K562 (cell line): Measurements from ENCODE around the gene UGT2B7.

Experiments
- ARHGAP35 ChIP-seq: fragments of 450-650 bp; IDR thresholded peaks from 2 replicates; pipeline ENCODE4 v1.6.1; 2018; ENCODE audit not compliant: partially characterized antibody
- ARID2 ChIP-seq: fragments of 450-650 bp; IDR thresholded peaks from 2 replicates; pipeline ENCODE4 v1.6.1; 2017; ENCODE audit warnings: antibody characterized with exemption, mild to moderate bottlenecking
- CEBPB ChIP-seq: fragments of 450-650 bp; IDR thresholded peaks from 2 replicates; pipeline ENCODE4 v1.6.1; 2016; ENCODE audit warnings: missing genetic modification characterization, missing compliant biosample characterization
- EP300 ChIP-seq: IDR thresholded peaks from 2 replicates; pipeline ENCODE4 v1.6.1; 2012; ENCODE audit warnings: low read length, improper control_type of control experiment
- LARP7 ChIP-seq: fragments of 450-650 bp; IDR thresholded peaks from 2 replicates; pipeline ENCODE4 v1.6.1; 2016
- SMAD1 ChIP-seq: fragments of 150-350 bp; IDR thresholded peaks from 2 replicates; pipeline ENCODE4 v1.6.1; 2014; ENCODE audit warnings: low read length, low read depth; ENCODE audit not compliant: partially characterized antibody
- ZBTB8A ChIP-seq: fragments of 450-650 bp; IDR thresholded peaks from 2 replicates; pipeline ENCODE4 v1.6.1; 2018; ENCODE audit warnings: mild to moderate bottlenecking, moderate library complexity; ENCODE audit not compliant: partially characterized antibody
- TF ChIP-seq, protein P1 (sequence below): fragments of 450-650 bp; IDR thresholded peaks from 2 replicates; pipeline ENCODE4 v1.6.1; 2018; ENCODE audit not compliant: partially characterized antibody

DNA sequence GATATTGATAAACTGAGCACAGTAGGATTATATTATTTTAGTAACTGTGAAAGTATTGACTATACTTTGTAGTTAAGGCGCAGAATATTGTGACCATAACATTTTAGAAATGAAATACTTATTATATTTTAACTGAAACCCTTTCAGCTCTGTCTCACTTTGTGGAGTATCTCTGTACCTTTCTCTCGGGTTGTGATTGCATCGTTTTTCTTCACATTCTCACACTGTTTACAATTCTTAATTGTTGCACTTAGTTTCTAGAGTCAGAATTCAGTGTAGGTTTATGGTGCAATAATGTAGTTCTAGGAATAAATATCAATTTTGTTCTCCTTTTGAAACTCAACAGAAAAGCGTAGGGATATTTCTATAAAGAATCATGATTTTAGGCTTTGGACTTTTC is 57.7 kb downstream of the UGT2B7 start:
- TF ChIP-seq ZBTB8A (no peak), ARHGAP35 (no peak), ARID2 (no peak), EP300 (no peak), LARP7 (no peak), CEBPB (tag) (no peak), SMAD1 (no peak)
- TF ChIP-seq, protein P1, sequence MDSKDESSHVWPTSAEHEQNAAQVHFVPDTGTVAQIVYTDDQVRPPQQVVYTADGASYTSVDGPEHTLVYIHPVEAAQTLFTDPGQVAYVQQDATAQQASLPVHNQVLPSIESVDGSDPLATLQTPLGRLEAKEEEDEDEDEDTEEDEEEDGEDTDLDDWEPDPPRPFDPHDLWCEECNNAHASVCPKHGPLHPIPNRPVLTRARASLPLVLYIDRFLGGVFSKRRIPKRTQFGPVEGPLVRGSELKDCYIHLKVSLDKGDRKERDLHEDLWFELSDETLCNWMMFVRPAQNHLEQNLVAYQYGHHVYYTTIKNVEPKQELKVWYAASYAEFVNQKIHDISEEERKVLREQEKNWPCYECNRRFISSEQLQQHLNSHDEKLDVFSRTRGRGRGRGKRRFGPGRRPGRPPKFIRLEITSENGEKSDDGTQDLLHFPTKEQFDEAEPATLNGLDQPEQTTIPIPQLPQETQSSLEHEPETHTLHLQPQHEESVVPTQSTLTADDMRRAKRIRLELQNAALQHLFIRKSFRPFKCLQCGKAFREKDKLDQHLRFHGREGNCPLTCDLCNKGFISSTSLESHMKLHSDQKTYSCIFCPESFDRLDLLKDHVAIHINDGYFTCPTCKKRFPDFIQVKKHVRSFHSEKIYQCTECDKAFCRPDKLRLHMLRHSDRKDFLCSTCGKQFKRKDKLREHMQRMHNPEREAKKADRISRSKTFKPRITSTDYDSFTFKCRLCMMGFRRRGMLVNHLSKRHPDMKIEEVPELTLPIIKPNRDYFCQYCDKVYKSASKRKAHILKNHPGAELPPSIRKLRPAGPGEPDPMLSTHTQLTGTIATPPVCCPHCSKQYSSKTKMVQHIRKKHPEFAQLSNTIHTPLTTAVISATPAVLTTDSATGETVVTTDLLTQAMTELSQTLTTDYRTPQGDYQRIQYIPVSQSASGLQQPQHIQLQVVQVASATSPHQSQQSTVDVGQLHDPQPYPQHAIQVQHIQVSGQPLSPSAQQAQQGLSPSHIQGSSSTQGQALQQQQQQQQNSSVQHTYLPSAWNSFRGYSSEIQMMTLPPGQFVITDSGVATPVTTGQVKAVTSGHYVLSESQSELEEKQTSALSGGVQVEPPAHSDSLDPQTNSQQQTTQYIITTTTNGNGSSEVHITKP, result no peak
